Medulla oblongata (tissue), 1 donor: ENCODE measurements around the gene PCDHGA1.

Experiments used
- DNase-seq: peaks from one replicate; pipeline ENCODE4 v3.0.0-alpha.2; 2015; ENCODE audit errors: extremely low spot score

Gene PCDHGA1

GRCh38 chr5:141439411-141440141, 109.3 kb downstream of the PCDHGA1 start:
- no peak for DNase-seq

GRCh38 chr5:141440341-141440740, 110.0 kb downstream of the PCDHGA1 start:
- DNase-seq, result no peak

DNA sequence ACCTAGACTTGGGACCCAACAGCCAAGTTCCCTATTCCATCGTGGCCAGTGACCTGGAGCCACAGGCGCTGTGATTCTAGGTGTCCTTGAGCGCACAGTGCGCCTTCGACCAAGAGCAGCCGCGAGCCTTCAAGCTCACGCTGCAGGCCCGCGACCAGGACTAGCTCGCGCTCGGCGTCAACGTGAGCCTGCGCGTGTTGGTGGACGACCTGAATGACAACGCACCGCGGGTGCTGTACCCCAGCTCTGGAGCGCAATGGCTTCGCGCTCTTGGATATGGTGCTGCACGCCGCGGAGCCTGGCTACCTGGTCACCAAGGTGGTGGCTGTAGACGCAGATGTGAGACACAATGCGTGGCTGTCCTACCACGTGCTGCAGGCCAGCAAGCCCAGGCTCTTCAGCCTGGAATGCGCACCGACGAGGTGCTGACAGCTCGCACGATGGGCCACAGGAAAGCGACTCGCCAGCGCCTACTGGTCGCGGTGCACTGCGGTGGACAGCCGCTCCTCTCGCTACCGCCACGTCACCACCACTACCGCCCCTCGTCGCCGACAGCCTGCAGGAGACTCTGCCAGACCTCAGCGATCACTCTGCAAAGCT, 111.4 kb downstream of the PCDHGA1 start:
- no peak for DNase-seq

- no peak for DNase-seq
These were observed 135.0 kb downstream of the PCDHGA1 start for GRCh38 chr5:141465351-141465750.

DNA sequence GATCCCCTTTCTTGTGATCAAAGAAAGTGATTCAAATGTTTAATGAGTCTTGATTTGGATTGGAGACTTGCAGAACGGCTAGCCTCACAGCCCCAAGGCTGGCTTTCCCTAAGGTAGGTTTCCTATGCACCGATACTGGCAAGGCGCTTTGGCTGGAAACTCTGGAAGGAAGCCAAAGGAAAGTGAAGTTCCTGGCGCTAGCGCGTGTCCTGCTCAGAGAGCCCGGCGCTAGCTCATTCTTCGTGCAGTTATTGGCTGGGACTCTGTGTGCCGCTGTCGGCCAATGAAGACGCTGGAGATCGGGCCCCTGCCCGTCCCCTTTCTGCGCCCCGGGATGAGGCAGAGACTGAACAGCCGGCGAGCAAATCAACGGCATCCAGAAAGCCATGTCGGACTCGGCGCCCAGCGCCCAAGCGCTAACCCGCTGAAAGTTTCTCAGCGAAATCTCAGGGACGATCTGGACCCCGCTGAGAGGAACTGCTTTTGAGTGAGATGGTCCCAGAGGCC, 145.4 kb downstream of the PCDHGA1 start, which contains the start of gene PCDHGC3:
Gene PCDHGC3, plus strand, starts transcription at position 342 of the 507 bp plus-strand sequence. Its CDS starts 151 bp downstream, at position 493.
- peak; percentile 94 for DNase-seq

GRCh38 chr5:141476132-141476911, 146.0 kb downstream of the PCDHGA1 start:
- no peak for DNase-seq

- DNase-seq, result no peak
These were observed 146.8 kb downstream of the PCDHGA1 start for GRCh38 chr5:141477044-141477575.

DNA sequence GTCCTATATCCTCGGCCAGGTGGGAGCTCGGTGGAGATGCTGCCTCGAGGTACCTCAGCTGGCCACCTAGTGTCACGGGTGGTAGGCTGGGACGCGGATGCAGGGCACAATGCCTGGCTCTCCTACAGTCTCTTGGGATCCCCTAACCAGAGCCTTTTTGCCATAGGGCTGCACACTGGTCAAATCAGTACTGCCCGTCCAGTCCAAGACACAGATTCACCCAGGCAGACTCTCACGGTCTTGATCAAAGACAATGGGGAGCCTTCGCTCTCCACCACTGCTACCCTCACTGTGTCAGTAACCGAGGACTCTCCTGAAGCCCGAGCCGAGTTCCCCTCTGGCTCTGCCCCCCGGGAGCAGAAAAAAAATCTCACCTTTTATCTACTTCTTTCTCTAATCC, 147.5 kb downstream of the PCDHGA1 start:
- DNase-seq, result no peak

GRCh38 chr5:141478321-141478945, 148.1 kb downstream of the PCDHGA1 start:
- no peak for DNase-seq

- no peak for DNase-seq
These were observed 149.5 kb downstream of the PCDHGA1 start for GRCh38 chr5:141479776-141480175.

- peak; percentile 10 for DNase-seq
These were observed 153.6 kb downstream of the PCDHGA1 start for GRCh38 chr5:141483902-141484301.

GRCh38 chr5:141484310-141484640, 154.0 kb downstream of the PCDHGA1 start:
- DNase-seq, result peak; percentile 15

GRCh38 chr5:141484641-141485311, 154.5 kb downstream of the PCDHGA1 start, which contains the start of gene PCDHGC4:
PCDHGC4 (plus strand) TSS chr5:141485030; CDS start chr5:141485174, 144 bp downstream.
- DNase-seq, result peak; percentile 3

DNA sequence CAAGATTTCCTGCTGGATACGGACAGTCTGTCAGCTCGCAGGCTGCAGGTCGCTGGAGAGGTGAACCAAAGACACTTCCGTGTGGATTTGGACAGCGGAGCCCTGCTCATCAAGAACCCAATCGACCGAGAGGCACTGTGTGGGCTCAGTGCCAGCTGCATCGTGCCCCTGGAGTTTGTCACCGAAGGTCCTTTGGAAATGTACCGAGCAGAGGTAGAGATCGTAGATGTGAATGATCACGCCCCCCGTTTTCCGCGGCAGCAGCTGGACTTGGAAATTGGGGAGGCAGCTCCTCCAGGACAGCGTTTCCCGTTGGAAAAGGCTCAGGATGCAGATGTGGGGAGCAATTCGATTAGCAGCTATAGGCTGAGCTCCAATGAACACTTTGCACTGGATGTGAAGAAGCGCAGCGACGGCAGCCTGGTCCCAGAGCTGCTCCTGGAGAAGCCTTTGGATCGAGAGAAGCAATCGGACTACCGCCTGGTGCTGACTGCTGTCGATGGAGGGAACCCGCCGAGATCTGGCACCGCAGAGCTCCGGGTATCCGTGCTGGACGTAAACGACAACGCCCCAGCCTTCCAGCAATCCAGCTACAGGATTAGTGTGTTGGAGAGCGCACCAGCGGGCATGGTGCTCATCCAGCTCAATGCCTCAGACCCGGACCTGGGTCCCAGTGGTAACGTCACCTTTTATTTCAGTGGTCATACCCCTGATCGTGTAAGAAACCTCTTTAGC, 155.2 kb downstream of the PCDHGA1 start:
- peak; percentile 9 for DNase-seq

GRCh38 chr5:141486091-141486490, 155.8 kb downstream of the PCDHGA1 start:
- peak; percentile 2 for DNase-seq

DNA sequence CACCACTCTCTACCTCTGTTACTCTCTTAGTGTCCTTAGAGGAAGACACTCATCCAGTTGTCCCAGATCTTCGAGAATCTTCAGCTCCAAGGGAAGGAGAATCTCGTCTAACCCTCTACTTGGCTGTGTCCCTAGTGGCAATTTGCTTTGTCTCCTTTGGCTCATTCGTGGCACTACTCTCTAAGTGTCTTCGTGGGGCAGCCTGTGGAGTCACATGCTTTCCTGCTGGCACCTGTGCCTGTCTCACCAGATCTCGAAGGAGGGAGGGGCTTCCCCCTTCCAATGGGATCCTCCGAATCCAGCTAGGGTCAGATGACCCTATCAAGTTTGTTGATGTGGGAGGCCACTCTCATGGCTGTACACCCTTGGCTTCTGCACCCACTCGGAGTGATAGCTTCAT, 156.8 kb downstream of the PCDHGA1 start:
- DNase-seq, result peak; percentile 3

DNA sequence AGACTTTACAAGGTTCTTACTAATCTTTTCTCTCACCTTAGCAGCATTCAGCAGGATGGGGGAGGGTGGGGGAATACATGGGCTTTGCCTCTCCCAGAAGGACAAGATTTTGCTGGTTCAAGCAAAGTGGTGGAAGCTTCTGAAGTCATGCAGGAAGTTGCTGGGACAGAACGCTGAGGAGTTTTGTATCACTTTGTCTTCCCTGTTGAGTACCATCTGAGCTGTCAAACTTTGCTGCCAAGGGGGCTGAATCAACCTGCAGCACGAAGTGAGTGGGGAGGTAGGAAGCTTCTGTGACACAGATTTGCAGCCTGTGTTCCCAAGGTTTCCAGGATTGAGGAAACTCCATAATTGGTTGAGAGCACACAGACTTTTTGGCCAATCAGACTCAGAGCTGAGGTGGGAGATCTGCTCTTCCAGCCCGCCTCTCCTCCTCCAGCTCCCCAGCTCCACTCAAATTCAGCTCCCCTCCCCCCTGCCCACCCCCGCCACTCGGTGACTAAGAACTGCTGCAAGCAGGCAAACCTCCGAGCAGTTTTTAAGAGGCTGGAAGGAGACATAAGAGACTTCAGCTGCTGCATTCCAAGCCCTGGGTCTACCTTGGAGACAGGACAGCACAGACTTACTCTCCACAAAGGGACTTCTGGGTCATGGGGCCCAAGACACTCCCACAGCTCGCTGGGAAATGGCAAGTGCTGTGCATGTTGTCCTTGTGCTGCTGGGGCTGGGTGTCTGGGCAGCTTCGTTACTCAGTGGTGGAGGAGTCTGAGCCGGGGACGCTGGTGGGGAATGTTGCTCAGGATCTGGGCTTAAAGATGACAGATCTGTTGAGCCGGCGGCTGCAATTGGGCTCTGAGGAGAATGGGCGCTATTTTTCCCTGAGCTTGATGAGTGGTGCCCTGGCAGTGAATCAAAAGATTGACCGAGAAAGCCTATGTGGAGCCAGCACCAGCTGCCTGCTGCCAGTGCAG, 158.6 kb downstream of the PCDHGA1 start, which contains the start of gene PCDHGC5:
Gene PCDHGC5, plus strand, starts transcription at position 491 of the 971 bp plus-strand sequence. Its CDS starts 160 bp downstream, at position 651.
- peak; percentile 76 for DNase-seq

DNA sequence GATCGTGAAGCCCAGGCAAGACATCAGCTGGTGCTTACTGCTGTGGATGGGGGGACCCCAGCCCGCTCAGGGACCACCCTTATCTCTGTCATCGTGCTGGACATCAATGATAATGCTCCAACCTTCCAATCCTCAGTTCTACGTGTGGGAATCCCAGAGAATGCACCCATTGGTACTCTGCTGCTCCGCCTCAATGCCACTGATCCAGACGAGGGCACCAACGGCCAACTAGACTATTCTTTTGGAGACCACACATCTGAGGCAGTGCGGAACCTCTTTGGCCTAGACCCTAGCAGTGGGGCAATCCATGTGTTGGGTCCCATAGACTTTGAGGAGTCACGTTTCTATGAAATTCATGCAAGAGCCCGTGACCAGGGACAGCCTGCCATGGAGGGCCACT, 159.5 kb downstream of the PCDHGA1 start:
- DNase-seq, result peak; percentile 2

GRCh38 chr5:141490271-141490670, 160.0 kb downstream of the PCDHGA1 start:
- peak; percentile 1 for DNase-seq
